Measurements from ENCODE around the gene MSI2.

- TF ChIP-seq CTCF (conservative IDR thresholded peaks at IDR 0.05; ENCODE audit: low read depth in 2 of 2) (no peak), EZH2 (IDR thresholded peaks at IDR 0.05; ENCODE audit: low read depth, unreplicated experiment) (no peak), ZNF331 (CRISPR knock-in tag; IDR thresholded peaks at IDR 0.05; ENCODE audit: low read depth) (no peak), EZH2phosphoT487 (IDR thresholded peaks at IDR 0.05; ENCODE audit: unreplicated experiment) (no peak), CREB1 (CRISPR knock-in tag; IDR thresholded peaks at IDR 0.05; ENCODE audit: low read depth) (no peak), REST (IDR thresholded peaks at IDR 0.05; ENCODE audit: unreplicated experiment) (no peak)
Measured at GRCh38 chr17:57555636-57556175, 299.4 kb downstream of the MSI2 start.

Data from GM23338 (cell line).